HG03469 (cell line): ENCODE data around the gene NAA11.
"Not testable (repeated sequence)": the region's sequence is repeated elsewhere in the genome, so short reads cannot be mapped to it uniquely, and the experiment has no call there.

Source experiments
- ATAC-seq: cut with Tn5 transposase; IDR thresholded peaks from one replicate; pipeline ENCODE4 v1.9.1; 2021; ENCODE audit warnings: mild to moderate bottlenecking, moderate library complexity, moderate number of reproducible peaks; ENCODE audit not compliant: unreplicated experiment

NAA11 gene

GRCh38 chr4:79311279-79311678, 14.6 kb downstream of the NAA11 start:
- no peak for ATAC-seq

DNA sequence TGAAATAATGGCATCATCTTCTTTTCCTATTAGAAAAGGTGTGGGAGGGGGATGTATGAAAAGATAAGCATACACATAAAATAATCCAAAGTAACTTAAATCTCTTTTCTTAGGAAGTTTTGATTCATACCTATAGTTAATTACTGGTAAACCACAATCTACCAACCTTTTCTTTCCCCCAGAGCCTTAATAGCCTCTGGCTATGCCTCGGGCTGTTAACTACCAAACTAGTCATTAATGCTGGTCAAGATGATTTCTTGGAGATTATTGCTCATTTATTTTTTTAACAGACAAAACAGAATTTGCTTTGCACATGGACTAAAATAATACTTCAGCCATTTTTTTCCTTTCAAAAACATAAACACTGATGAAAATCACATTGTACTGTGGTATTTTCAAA, 16.9 kb downstream of the NAA11 start:
- ATAC-seq = no peak

GRCh38 chr4:79308137-79308536, 17.7 kb downstream of the NAA11 start:
- ATAC-seq = no peak

- no peak for ATAC-seq
Measured at GRCh38 chr4:79306795-79307194, 19.1 kb downstream of the NAA11 start.

DNA sequence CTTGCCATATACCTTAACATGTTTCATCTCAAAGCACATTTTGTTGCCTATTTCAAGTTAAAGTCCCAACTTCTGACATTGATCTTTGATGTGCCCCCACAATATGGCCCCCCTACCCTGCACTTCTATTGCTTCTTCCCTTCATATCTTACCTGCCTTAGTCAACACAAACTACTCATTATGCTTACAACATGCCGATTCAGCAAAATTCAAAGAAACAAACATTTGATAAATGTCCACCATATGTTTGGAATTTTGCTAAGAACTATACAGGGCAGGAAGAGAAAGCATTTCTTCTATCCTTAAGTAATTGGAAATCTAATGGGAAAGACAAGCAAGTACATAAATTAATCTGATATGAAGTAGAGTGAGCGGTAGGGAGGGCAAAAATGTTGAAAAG, 25.6 kb downstream of the NAA11 start:
- ATAC-seq = no peak

GRCh38 chr4:79298484-79298883, 27.4 kb downstream of the NAA11 start:
- ATAC-seq = no peak

DNA sequence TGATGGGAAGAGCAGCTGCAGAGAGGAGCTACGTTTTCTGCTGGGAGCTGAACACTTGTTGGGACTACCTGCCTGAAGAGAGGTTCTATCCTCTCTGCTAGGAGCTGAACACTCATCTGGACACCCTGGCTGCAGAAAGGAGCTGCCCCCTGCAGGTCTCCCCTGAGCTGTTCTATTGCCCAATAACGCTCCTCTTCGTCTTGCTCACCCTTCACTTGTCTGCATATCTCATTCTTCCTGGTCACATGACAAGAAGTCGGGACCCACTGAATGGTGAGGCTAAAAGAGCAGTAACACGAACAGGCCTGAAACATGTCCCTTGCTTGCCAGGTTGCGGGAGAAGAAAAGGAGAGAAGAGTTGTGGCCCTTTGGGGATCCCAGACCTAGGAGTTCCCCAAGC, 27.8 kb downstream of the NAA11 start:
- ATAC-seq = no peak

DNA sequence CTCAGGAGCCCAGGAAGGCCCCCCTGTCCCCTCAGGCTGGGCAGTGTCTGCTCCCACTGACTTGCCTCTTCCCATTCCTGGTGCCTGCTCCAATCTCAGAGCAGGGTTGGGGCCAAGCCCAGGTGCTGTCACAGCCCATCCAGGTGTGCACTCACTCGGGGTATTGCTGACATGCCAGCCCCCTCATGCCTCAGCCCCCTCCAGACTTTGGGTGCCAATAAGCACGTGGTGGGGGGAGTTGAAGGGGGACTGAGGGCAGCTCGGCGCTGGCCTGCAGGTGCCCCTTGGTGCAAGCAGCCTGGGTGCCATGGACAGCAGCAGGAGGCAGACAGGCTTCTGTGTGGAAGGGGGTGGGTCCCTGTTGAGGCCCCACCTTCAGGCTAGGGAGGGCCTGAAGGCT, 28.4 kb downstream of the NAA11 start:
- no peak for ATAC-seq

DNA sequence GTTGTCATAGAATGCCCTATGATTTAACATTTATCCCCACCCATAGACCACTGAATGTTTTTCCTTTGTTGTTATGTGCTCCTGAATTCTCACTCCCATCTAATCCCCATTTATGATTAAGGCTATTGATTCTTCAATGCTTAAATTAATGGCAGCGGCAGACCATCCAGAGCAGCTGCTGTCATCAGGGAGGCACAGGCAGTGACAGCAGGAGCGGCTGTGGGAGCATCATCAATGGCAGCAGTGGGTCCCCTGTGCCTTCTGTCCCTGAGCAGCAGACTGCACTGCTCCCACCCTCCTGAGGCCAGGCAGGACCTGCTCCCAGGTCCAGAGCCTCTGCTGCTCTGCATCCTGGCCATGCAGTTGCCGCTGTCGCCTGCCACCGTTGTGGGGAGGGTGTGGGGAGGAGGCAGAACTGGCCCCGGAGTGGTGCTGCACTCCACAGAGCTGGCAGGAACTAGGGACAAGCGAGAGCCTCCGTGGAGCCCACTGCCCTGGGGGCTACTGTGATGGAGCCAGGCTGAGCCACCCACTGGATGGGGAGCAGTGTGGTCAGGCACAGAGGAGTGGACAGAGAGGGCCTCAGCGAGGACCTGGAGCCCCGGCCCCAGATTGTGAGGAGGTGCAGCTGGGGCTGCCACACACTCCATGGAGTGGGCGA, 29.0 kb downstream of the NAA11 start:
- no peak for ATAC-seq

DNA sequence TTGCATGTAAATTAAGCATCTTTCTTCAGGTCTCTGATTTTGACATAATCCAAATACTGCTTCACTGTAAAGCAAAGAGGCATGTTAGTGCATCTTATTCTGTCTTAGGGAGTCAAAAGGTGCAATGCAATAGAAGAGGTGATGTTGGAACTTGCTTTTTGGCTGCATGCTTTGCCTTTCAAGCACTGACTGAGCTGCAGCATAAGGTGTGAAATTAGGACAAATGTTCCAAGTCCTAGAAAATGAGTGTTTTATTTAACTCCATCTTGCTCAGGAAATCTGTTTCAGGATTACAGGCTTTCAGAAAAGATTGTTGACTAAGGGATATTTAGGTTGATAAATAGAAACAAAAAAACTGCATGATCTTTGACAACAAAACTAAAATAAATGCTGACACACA, 30.8 kb downstream of the NAA11 start:
- no peak for ATAC-seq

DNA sequence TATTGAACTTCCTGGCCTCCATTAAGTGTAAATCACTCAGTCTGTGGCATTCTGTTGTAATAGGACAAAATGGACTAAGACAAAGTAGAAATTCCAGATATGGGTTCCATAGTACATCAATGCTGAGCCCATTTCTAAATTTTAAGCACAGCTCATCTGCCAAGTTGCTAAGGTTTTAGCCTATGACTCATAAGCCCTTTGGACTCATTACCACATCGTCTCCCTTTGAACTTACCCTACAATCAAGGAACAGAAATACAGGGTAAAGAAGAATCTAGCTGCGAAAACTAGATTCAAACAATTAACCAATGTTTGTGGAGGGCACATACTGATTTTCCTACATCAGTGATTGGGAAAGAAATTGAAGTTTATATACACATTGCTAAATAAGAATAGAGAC, 31.8 kb downstream of the NAA11 start:
- no peak for ATAC-seq

DNA sequence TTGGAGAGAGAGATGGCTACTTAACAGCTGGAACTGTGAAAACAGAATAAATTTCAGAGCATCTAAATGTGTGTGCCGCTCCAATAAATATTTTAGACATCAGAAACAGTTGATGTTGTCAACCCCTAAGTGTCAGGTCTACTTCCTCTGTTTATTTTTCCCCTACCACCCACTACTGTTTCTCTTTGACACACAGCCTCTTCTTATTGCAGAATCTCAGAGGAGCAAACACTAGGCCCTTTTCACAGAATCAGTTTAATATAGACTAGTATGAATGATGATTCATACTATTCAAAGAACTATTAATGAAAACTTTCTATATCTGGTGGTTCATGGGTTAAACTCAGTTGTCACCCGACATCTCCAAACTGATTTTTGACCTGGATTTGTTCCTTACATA, 33.9 kb downstream of the NAA11 start:
- ATAC-seq = peak; percentile 85

DNA sequence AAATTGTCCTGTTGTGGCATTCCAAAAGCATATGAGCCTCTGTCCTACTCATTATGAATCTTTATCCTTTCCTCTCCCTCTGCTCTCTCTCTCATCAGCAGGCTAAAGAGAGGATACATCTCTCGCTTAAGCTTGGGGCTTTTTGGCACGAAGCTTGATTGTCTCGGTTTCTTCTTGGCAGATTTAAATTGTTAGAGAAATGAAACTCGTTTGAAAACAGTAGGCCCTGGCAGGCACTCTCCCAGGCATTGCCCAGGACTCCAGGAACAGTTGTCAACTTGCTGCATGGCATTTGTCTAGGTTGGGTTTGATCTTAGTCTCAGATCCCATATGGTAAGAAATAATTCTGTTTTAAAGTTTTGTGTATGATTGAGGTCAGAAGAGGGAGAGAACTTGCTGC, 35.5 kb downstream of the NAA11 start:
- no peak for ATAC-seq

DNA sequence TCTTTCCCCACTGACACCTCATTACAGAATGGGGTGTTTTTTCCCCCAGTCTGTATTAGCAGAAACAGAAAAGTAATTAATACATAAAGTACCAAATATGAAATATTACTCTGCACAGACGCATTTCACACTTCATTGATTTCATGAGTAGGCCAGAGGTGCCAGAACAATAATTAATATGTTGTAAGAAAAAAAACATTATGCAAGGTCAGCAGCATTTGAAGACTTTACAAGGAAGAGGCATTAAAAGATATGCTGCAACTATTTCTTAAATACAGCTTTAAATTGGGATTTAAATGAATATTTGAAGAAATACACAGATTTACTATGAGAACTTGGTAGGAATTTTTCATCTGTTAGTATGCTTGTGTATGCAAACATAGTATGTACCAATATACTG, 37.7 kb downstream of the NAA11 start:
- ATAC-seq = no peak

GRCh38 chr4:79287718-79288117, 38.1 kb downstream of the NAA11 start:
- ATAC-seq = no peak

- no peak for ATAC-seq
Measured at GRCh38 chr4:79287076-79287475, 38.8 kb downstream of the NAA11 start.

DNA sequence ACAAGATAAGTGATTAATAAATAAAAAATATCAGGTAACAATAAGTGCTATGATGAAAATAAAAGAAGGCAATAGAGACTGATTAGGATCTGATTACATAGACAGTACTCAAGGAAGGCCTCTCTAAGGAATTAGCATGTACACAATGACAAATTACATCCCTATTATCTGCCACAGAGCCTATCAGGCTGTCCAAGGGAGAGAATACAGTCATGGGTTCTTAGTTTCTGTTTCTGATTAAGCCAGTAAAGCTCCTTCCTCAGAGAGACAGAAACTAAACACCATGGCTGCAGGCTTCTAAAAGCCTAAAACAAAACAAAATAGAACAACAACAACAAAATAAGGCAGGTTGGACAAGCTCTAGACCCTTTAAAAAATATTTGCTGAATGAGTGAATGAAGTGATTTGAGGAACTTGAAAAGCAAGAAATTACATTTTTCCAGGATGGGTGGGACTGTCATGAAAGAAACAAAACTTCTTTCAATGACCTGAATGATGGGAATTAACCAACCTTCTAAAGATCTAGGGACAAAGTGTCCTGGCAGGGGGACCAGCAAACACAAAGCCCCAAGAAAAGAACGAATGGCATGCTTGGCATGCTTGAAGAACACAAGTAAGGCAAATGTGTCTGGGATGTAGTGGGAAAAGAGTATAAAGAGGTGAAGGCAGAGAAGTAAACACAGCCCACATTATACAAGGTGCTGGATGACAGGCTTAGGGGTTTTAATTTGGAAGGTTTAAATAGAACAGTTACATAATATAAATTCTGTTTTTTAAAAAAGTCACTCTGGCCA, 44.1 kb downstream of the NAA11 start:
- ATAC-seq = no peak

DNA sequence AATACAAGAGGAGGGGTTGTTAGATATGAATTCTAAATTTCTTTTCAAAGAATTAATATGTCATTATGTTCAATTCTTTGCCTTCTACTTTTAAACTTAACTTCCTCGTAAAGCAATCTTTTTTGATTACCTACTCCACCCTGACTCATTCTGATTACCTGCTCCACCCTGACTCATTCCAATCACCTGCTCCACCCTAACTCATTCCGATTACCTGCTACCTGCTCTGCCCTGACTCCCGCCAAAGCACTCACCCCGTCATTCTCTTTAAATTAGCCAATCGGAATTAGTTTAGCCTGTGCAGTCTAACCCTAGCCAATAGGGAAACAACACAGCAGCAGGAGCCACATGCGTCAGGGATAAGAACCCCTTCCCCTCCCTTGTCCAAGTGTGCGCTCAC, 48.4 kb downstream of the NAA11 start:
- not testable (repeated sequence) for ATAC-seq

- no peak for ATAC-seq
Measured at GRCh38 chr4:79273915-79274314, 51.9 kb downstream of the NAA11 start.

DNA sequence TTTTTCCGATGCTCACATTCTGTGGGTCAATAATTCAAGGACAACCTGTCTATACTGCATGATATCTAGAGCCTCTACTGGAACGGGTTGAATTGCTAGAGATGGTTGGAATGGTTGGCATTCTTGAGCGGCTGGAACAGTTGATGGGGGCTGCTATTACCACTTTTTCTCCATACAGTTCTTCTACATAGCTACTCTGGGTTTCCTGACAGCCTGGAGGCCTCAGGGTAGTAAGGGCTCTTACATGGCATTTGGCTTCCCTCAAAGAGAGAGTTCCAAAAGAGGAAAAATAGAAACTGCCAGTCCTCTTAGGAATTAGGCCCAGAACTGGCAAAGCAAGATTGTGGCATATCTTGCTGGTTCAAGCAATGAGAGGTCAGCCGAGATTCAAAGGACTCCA, 53.1 kb downstream of the NAA11 start:
- ATAC-seq = no peak

GRCh38 chr4:79272126-79272525, 53.7 kb downstream of the NAA11 start:
- ATAC-seq = no peak

DNA sequence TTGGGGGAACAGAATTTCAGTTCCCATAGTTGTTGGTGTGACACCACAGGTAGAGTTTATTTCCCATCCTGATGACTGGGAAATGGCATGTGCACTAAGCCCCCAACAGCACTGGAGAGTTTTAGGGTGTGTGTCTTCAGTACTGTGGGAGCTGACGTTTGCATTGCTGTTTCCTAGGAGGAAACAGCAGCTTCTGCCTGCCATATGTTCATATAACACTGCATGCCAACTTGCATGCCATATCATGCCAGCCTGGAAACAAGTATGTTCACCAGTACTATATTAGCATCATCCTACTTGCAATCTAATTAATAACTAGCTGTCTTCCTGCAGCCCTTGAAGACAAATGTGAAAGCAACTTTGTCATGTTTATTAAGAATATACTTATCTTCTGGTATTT, 58.2 kb downstream of the NAA11 start:
- ATAC-seq = no peak
